HCT116 (cell line): ENCODE measurements around the gene TOGARAM1. TPM values are rescaled to one million over a fixed set of nuclear protein-coding genes. Genes with fewer than 3 reads are reported as not detected.

Experiments used
- ATAC-seq: fragments of 200-7000 bp; cut with Tn5 transposase; 2 replicates; pipeline ENCODE4 v1.9.1; 2020; ENCODE audit warnings: mild to moderate bottlenecking, moderate library complexity
- BruUV-seq: library from RNA; stranded (reverse); fragments of 400-500 nt; replicated peaks from 2 replicates; lab custom pipeline; 2021; lab: Mats Ljungman, UMichigan
- CTCF ChIA-PET: fragments of 300-600 bp; sonication (Branson Sonifier 250); formaldehyde crosslinking; loops from one replicate; lab custom pipeline; 2021; ENCODE audit warnings: antibody characterized with exemption; lab: Charles Lee
- POLR2A ChIA-PET: fragments of 300-600, 350-600 bp; sonication (Branson Sonifier 250); formaldehyde crosslinking; loops from one replicate; lab custom pipeline; 2021; ENCODE audit warnings: antibody characterized with exemption; lab: Charles Lee
- RAD21 ChIA-PET, 2 experiments: fragments of 300-600 bp; sonication (Branson Sonifier 250); formaldehyde crosslinking; loops; one replicate each; lab custom pipeline; 2023; ENCODE audit warnings: low total read pairs in 2 of 2; ENCODE audit not compliant: uncharacterized antibody in 2 of 2, unreplicated experiment in 2 of 2, low non-redundant PET in 1 of 2; lab: Charles Lee
- DNase-seq: peaks from one replicate; pipeline ENCODE4 v3.0.0-alpha.2; 2010; ENCODE audit warnings: low read depth, low spot score
- H2AFZ ChIP-seq: fragments of 200-600 bp; shearing (Covaris generic), sonication (generic); 2 replicates; pipeline ENCODE4 v1.6.1; 2017; ENCODE audit warnings: low read depth, mixed run types, mixed read lengths, antibody characterized with exemption, low read length; ENCODE audit not compliant: poor library complexity, severe bottlenecking
- H3K27ac ChIP-seq: 2 replicates; pipeline ENCODE4 v1.5.1; 2012; ENCODE audit warnings: low read depth, low read length
- H3K27me3 ChIP-seq: fragments of 200-600 bp; sonication (generic); 2 replicates; pipeline ENCODE4 v1.6.1; 2016; ENCODE audit warnings: mixed run types, low read length, mixed read lengths; ENCODE audit not compliant: insufficient read depth
- H3K36me3 ChIP-seq, 2 experiments: fragments of 200-500 bp in 1 of 2; fragments of 200-600 bp in 1 of 2; sonication (Bioruptor generic) in 1 of 2; sonication (generic) in 1 of 2; 2 replicates each; pipeline versions ENCODE4 v1.5.1 to v1.6.1; 2014 to 2016; ENCODE audit warnings: low read length in 2 of 2, inconsistent platforms in 1 of 2, mixed read lengths in 1 of 2, mixed run types in 1 of 2; ENCODE audit not compliant: insufficient read depth in 2 of 2, control insufficient read depth in 1 of 2
- H3K4me1 ChIP-seq, 2 experiments: fragments of 200-600 bp in 1 of 2; sonication (generic) in 1 of 2; 2 replicates each; pipeline versions ENCODE4 v1.5.1 to v1.6.1; 2012 to 2017; ENCODE audit warnings: low read length in 2 of 2, inconsistent platforms in 1 of 2, mild to moderate bottlenecking in 1 of 2, mixed read lengths in 1 of 2, mixed run types in 1 of 2, moderate library complexity in 1 of 2; ENCODE audit not compliant: insufficient read depth in 2 of 2, control insufficient read depth in 1 of 2
- H3K4me2 ChIP-seq: fragments of 200-600 bp; sonication (generic); 2 replicates; pipeline ENCODE4 v1.6.1; 2017; ENCODE audit warnings: mixed run types, low read length, mixed read lengths
- H3K4me3 ChIP-seq, 2 experiments: fragments of 200-600 bp in 1 of 2; sonication (generic) in 1 of 2; replicated peaks in 1 of 2; 2 replicates each; pipeline ENCODE4 v1.5.1; 2011 to 2016; ENCODE audit warnings: low read length in 2 of 2, control low read depth in 1 of 2, low read depth in 1 of 2, mild to moderate bottlenecking in 1 of 2, mixed read lengths in 1 of 2, mixed run types in 1 of 2
- H3K79me2 ChIP-seq: fragments of 200-600 bp; sonication (generic); 2 replicates; pipeline ENCODE4 v1.6.1; 2017; ENCODE audit warnings: mild to moderate bottlenecking, mixed run types, low read length, moderate library complexity, mixed read lengths; ENCODE audit not compliant: insufficient read depth
- H3K9ac ChIP-seq: fragments of 200-600 bp; sonication (generic); 2 replicates; pipeline ENCODE4 v1.6.1; 2016; ENCODE audit warnings: low read length, mixed read lengths
- H3K9me2 ChIP-seq: fragments of 200-600 bp; sonication (generic), shearing (Covaris generic); 2 replicates; pipeline ENCODE4 v1.6.1; 2017; ENCODE audit warnings: mixed run types, mild to moderate bottlenecking, moderate library complexity; ENCODE audit not compliant: insufficient read depth
- H3K9me3 ChIP-seq, 2 experiments: fragments of 200-500 bp in 1 of 2; fragments of 200-600 bp in 1 of 2; sonication (Bioruptor generic) in 1 of 2; sonication (generic) in 1 of 2; 2 replicates each; pipeline ENCODE4 v1.6.1; 2014 to 2017; ENCODE audit warnings: low read length in 2 of 2, mixed read lengths in 2 of 2, inconsistent platforms in 1 of 2, low read depth in 1 of 2, mild to moderate bottlenecking in 1 of 2, mixed run types in 1 of 2, moderate library complexity in 1 of 2; ENCODE audit not compliant: control insufficient read depth in 1 of 2, insufficient read depth in 1 of 2
- H4K20me1 ChIP-seq: fragments of 200-600 bp; sonication (generic), shearing (Covaris generic); 2 replicates; pipeline ENCODE4 v1.6.1; 2017; ENCODE audit warnings: mixed run types, mild to moderate bottlenecking, moderate library complexity; ENCODE audit not compliant: insufficient read depth
- CBX3 ChIP-seq: IDR thresholded peaks from 2 replicates; pipeline ENCODE4 v1.6.1; 2012; ENCODE audit warnings: low read depth
- CEBPB ChIP-seq: IDR thresholded peaks from 2 replicates; pipeline ENCODE4 v1.6.1; 2012; ENCODE audit warnings: low read depth
- EGR1 ChIP-seq: IDR thresholded peaks from 2 replicates; pipeline ENCODE4 v1.6.1; 2012; ENCODE audit warnings: low read depth
- ELF1 ChIP-seq: IDR thresholded peaks from 2 replicates; pipeline ENCODE4 v1.6.1; 2012; ENCODE audit warnings: low read depth, borderline replicate concordance
- EZH2 ChIP-seq: fragments of 200-600 bp; sonication (generic); IDR thresholded peaks from 2 replicates; pipeline ENCODE4 v1.6.1; 2017; ENCODE audit warnings: antibody characterized with exemption, mixed run types
- EZH2phosphoT487 ChIP-seq: fragments of 200-600 bp; IDR thresholded peaks from 2 replicates; pipeline ENCODE4 v1.6.1; 2018; ENCODE audit warnings: antibody characterized with exemption, borderline replicate concordance
- JUND ChIP-seq: IDR thresholded peaks from 2 replicates; pipeline ENCODE4 v1.6.1; 2012
- POLR2A ChIP-seq: IDR thresholded peaks from 2 replicates; pipeline ENCODE4 v1.7.0; 2011; ENCODE audit warnings: borderline replicate concordance; ENCODE audit not compliant: insufficient read depth, insufficient read length; ENCODE audit errors: extremely low read depth
- SIN3A ChIP-seq: IDR thresholded peaks from 2 replicates; pipeline ENCODE4 v1.6.1; 2012; ENCODE audit warnings: low read depth
- TCF7L2 ChIP-seq: IDR thresholded peaks from 2 replicates; pipeline ENCODE4 v1.7.0; 2011; ENCODE audit warnings: borderline replicate concordance, inconsistent platforms; ENCODE audit not compliant: insufficient read depth, insufficient read length; ENCODE audit errors: extremely low read depth
- YY1 ChIP-seq: IDR thresholded peaks from 2 replicates; pipeline ENCODE4 v1.6.1; 2011; ENCODE audit warnings: low read length, low read depth, moderate library complexity, mild to moderate bottlenecking; ENCODE audit not compliant: insufficient replicate concordance; ENCODE audit errors: extremely low read depth
- ZNF274 ChIP-seq: fragments of 200-500 bp; sonication (Bioruptor generic); IDR thresholded peaks from 2 replicates; pipeline ENCODE4 v1.6.1; 2014; ENCODE audit warnings: mild to moderate bottlenecking, low read depth, low read length, inconsistent platforms
- intact Hi-C: fragments of 100-400 bp; cut with micrococcal nuclease; formaldehyde crosslinking; loops from 2 replicates; pipeline ENCODE4 v1.10.0; 2022
- total RNA-seq: library from RNA; stranded (reverse); gene quantifications from one replicate; pipeline ENCODE4 v1.2.1, GENCODE V29; 2021; ENCODE audit not compliant: unreplicated experiment
- TF ChIP-seq, protein P1 (sequence below): IDR thresholded peaks from 2 replicates; pipeline ENCODE4 v1.6.1; 2011; ENCODE audit warnings: mild to moderate bottlenecking, low read length, moderate library complexity; ENCODE audit not compliant: insufficient replicate concordance; ENCODE audit errors: extremely low read depth
- TF ChIP-seq, protein P2 (sequence below): IDR thresholded peaks from 2 replicates; pipeline ENCODE4 v1.6.1; 2012
- TF ChIP-seq, protein P3 (sequence below): IDR thresholded peaks from 2 replicates; pipeline ENCODE4 v1.6.1; 2012

Gene TOGARAM1
- total RNA-seq, 1 experiment from 2014 or later: 1.9 TPM

DNA sequence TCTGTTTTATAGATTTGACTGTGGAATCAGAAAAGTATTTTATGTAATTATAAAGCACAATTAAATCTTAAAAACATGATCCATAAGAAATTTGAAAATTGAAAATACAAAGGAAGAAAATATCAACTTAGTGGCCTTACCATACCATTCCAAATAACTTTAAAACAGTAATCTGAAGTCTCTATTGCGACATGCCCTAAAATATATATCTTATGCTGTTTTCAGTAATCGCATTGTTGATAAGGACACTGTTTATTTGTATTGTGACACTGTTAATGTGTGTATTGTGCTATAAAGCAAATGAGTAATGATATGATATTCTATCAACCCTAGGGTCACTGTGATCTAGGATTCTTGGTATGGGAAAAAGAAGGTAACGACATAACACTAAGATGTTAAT is 7.2 kb upstream of the TOGARAM1 start:
- Histone ChIP-seq H3K9me3 (no peaks in the 10 kb centered on the region), H3K9me2 (no peaks in the 10 kb centered on the region), H3K27me3 (no peaks in the 10 kb centered on the region), H3K4me1 (peaks cover under 1 to 3% of the 10 kb centered on the region in 2 experiments; a peak in 3 of 4 replicates), H3K4me3 (no peak overlapping the region), H2AFZ (no peak overlapping the region), H3K4me2 (no peak overlapping the region), H3K79me2 (peaks cover 93% of the 10 kb centered on the region), H3K9ac (no peak overlapping the region), H4K20me1 (no peaks in the 10 kb centered on the region; the same call in 1 of the 2 replicates), H3K36me3 (no peaks in the 10 kb centered on the region), H3K27ac (no peak overlapping the region)
- TF ChIP-seq EZH2phosphoT487 (no peak), YY1 (no peak), TCF7L2 (no peak), SIN3A (no peak), EZH2 (no peak), CEBPB (no peak), ZNF274 (no peak), CBX3 (no peak), JUND (no peak), ELF1 (no peak), POLR2A (no peak), EGR1 (no peak)
- TF ChIP-seq, protein P1, sequence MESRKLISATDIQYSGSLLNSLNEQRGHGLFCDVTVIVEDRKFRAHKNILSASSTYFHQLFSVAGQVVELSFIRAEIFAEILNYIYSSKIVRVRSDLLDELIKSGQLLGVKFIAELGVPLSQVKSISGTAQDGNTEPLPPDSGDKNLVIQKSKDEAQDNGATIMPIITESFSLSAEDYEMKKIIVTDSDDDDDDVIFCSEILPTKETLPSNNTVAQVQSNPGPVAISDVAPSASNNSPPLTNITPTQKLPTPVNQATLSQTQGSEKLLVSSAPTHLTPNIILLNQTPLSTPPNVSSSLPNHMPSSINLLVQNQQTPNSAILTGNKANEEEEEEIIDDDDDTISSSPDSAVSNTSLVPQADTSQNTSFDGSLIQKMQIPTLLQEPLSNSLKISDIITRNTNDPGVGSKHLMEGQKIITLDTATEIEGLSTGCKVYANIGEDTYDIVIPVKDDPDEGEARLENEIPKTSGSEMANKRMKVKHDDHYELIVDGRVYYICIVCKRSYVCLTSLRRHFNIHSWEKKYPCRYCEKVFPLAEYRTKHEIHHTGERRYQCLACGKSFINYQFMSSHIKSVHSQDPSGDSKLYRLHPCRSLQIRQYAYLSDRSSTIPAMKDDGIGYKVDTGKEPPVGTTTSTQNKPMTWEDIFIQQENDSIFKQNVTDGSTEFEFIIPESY: no peak
- TF ChIP-seq, protein P2, sequence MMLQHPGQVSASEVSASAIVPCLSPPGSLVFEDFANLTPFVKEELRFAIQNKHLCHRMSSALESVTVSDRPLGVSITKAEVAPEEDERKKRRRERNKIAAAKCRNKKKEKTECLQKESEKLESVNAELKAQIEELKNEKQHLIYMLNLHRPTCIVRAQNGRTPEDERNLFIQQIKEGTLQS: no peak
- TF ChIP-seq, protein P3, sequence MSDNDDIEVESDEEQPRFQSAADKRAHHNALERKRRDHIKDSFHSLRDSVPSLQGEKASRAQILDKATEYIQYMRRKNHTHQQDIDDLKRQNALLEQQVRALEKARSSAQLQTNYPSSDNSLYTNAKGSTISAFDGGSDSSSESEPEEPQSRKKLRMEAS: no peak
- intact Hi-C loops: no loop called here
- BruUV-seq: no TSS peak
- no peak for ATAC-seq
- POLR2A ChIA-PET: no interaction called here
- CTCF ChIA-PET: no interaction called here
- no peak for DNase-seq
- RAD21 ChIA-PET: no interaction called here
